ENCODE results near the gene MEIS1. TPM values are rescaled to one million over a fixed set of nuclear protein-coding genes. Genes with fewer than 3 reads are reported as not detected.

The MEIS1 gene
- total RNA-seq, 1 experiment from 2014 or later = 4.4 TPM

DNA sequence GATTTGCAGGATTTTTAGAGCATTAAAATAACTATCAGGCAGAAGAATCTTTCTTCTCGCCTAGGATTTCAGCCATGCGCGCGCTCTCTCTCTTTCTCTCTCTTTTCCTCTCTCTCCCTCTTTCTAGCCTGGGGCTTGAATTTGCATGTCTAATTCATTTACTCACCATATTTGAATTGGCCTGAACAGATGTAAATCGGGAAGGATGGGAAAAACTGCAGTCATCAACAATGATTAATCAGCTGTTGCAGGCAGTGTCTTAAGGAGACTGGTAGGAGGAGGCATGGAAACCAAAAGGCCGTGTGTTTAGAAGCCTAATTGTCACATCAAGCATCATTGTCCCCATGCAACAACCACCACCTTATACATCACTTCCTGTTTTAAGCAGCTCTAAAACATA, 137.0 kb downstream of the MEIS1 start:
- Mint-ChIP-seq H3K36me3 (ENCODE audit: insufficient read depth, unreplicated experiment) (peaks cover 30% of the 10 kb centered on the region), H3K9me3 (ENCODE audit: unreplicated experiment) (no peaks in the 10 kb centered on the region), H3K27ac (ENCODE audit: low read depth, unreplicated experiment) (no peak overlapping the region), H3K4me3 (ENCODE audit: unreplicated experiment) (no peak overlapping the region), H3K27me3 (ENCODE audit: insufficient read depth, unreplicated experiment) (no peaks in the 10 kb centered on the region), H3K4me1 (ENCODE audit: insufficient read depth, unreplicated experiment) (peaks cover 6% of the 10 kb centered on the region)
- TF ChIP-seq, protein P1, sequence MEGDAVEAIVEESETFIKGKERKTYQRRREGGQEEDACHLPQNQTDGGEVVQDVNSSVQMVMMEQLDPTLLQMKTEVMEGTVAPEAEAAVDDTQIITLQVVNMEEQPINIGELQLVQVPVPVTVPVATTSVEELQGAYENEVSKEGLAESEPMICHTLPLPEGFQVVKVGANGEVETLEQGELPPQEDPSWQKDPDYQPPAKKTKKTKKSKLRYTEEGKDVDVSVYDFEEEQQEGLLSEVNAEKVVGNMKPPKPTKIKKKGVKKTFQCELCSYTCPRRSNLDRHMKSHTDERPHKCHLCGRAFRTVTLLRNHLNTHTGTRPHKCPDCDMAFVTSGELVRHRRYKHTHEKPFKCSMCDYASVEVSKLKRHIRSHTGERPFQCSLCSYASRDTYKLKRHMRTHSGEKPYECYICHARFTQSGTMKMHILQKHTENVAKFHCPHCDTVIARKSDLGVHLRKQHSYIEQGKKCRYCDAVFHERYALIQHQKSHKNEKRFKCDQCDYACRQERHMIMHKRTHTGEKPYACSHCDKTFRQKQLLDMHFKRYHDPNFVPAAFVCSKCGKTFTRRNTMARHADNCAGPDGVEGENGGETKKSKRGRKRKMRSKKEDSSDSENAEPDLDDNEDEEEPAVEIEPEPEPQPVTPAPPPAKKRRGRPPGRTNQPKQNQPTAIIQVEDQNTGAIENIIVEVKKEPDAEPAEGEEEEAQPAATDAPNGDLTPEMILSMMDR (IDR thresholded peaks at IDR 0.05; ENCODE audit: unreplicated experiment) = no peak
- ChIA-PET POLR2A (interaction anchor here (0.6 to 5.5 kb wide), 3 partner anchors 136 to 1158 kb away, joined by 3 to 47 read pairs (median 3); partner anchors contain the start of gene MEIS1), CTCF (interaction anchor here (0.7 kb wide), 1 partner anchor 143 kb away, joined by 3 read pairs; no protein-coding TSS in a partner anchor)
- no peak for DNase-seq (ENCODE audit: unreplicated experiment)
- intact Hi-C loops (cut with micrococcal nuclease) = loop anchor here (10.0 kb wide), 1 partner anchor 1307 kb away; no protein-coding TSS in a partner anchor
- no TSS peak for BruUV-seq (replicated peaks)

DNA sequence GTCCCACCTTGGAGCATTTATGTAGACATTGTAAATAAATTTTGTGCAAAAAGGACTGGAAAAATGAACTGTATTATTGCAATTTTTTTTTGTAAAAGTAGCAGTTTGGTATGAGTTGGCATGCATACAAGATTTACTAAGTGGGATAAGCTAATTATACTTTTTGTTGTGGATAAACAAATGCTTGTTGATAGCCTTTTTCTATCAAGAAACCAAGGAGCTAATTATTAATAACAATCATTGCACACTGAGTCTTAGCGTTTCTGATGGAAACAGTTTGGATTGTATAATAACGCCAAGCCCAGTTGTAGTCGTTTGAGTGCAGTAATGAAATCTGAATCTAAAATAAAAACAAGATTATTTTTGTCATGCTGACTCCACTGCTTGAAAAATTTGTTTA, 137.5 kb downstream of the MEIS1 start:
- TF ChIP-seq, protein P1 (IDR thresholded peaks at IDR 0.05; ENCODE audit: unreplicated experiment) = no peak
- Mint-ChIP-seq H3K27ac (ENCODE audit: low read depth, unreplicated experiment) (no peak overlapping the region), H3K36me3 (ENCODE audit: insufficient read depth, unreplicated experiment) (peaks cover 30% of the 10 kb centered on the region), H3K9me3 (ENCODE audit: unreplicated experiment) (no peaks in the 10 kb centered on the region), H3K27me3 (ENCODE audit: insufficient read depth, unreplicated experiment) (peaks cover 3% of the 10 kb centered on the region), H3K4me3 (ENCODE audit: unreplicated experiment) (no peak overlapping the region), H3K4me1 (ENCODE audit: insufficient read depth, unreplicated experiment) (peaks cover 11% of the 10 kb centered on the region)
- BruUV-seq (replicated peaks) = no TSS peak
- DNase-seq (ENCODE audit: unreplicated experiment) = no peak
- ChIA-PET POLR2A (interaction anchor here (0.6 to 5.5 kb wide), 2 partner anchors 137 to 1159 kb away, joined by 3 to 47 read pairs; partner anchors contain the start of gene MEIS1), CTCF (interaction anchor here (0.7 kb wide), 1 partner anchor 932 kb away, joined by 5 read pairs; no protein-coding TSS in a partner anchor)
- intact Hi-C loops (cut with micrococcal nuclease) = loop anchor here (10.0 kb wide), 1 partner anchor 1308 kb away; no protein-coding TSS in a partner anchor

DNA sequence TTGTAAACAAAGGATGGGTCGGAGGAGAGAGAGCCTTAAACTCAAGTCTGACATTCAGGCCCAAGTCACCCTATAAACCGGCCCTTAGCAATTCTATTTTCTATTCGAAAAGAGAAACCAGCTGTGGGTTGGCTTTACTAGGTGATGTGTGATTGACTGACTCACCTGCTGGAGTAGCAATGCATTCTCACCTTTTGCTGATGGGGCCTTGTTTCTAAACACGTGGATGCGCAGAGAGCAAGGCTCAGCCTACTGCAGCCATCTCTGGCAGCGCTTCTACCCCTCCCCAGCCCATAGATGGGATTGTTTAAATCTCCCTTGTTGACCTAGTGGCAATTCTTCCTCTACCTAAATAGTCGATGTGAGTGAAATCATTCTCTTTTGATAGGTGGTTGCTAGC, 138.5 kb downstream of the MEIS1 start:
- TF ChIP-seq, protein P1 (IDR thresholded peaks at IDR 0.05; ENCODE audit: unreplicated experiment) = no peak
- ChIA-PET POLR2A (interaction anchor here (0.5 to 5.5 kb wide), 3 partner anchors 76 to 937 kb away, joined by 3 to 47 read pairs (median 4); partner anchors contain the start of gene MEIS1), CTCF (interaction anchor here (0.5 kb wide), 1 partner anchor 289 kb away, joined by 3 read pairs; no protein-coding TSS in a partner anchor)
- H3K36me3 Mint-ChIP-seq (ENCODE audit: insufficient read depth, unreplicated experiment) = peaks cover 26% of the 10 kb centered on the region
- H3K4me1 Mint-ChIP-seq (ENCODE audit: insufficient read depth, unreplicated experiment) = peaks cover 11% of the 10 kb centered on the region
- BruUV-seq (replicated peaks) = no TSS peak
- H3K4me3 Mint-ChIP-seq (ENCODE audit: unreplicated experiment) = no peak overlapping the region
- H3K27me3 Mint-ChIP-seq (ENCODE audit: insufficient read depth, unreplicated experiment) = peaks cover 13% of the 10 kb centered on the region
- intact Hi-C loops (cut with micrococcal nuclease) = loop anchor here (10.0 kb wide), 1 partner anchor 1309 kb away; no protein-coding TSS in a partner anchor
- H3K9me3 Mint-ChIP-seq (ENCODE audit: unreplicated experiment) = no peaks in the 10 kb centered on the region
- no peak overlapping the region for H3K27ac Mint-ChIP-seq (ENCODE audit: low read depth, unreplicated experiment)
- DNase-seq (ENCODE audit: unreplicated experiment) = no peak

DNA sequence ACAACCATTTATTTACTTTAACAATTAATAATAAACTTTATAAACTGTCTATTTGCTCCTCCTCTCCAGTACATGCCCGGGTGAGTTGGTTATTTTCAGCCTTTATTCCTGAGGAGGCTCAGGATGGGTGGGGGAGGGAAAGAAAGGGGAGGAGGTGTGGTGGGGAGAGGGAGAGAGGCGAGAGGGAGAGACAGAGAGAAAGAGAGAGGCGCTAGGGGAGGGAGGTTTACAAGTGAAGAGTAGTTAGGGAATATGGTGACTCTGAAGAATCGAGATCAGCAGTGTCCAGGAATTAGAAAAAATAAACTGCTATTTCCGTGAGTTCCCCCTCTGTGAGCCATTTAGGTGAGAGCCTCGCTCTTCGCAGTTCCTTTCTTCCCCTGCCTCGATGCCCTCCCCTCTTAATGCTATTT, 138.9 kb downstream of the MEIS1 start:
- Mint-ChIP-seq H3K9me3 (ENCODE audit: unreplicated experiment) (no peaks in the 10 kb centered on the region), H3K27me3 (ENCODE audit: insufficient read depth, unreplicated experiment) (peaks cover 17% of the 10 kb centered on the region), H3K27ac (ENCODE audit: low read depth, unreplicated experiment) (no peak overlapping the region), H3K4me1 (ENCODE audit: insufficient read depth, unreplicated experiment) (peaks cover 11% of the 10 kb centered on the region), H3K36me3 (ENCODE audit: insufficient read depth, unreplicated experiment) (peaks cover 22% of the 10 kb centered on the region), H3K4me3 (ENCODE audit: unreplicated experiment) (no peak overlapping the region)
- TF ChIP-seq, protein P1 (IDR thresholded peaks at IDR 0.05; ENCODE audit: unreplicated experiment) = no peak
- no peak for DNase-seq (ENCODE audit: unreplicated experiment)
- BruUV-seq (replicated peaks) = no TSS peak
- CTCF ChIA-PET = interaction anchor here (0.5 to 0.6 kb wide), 2 partner anchors 289 to 655 kb away, joined by 3 to 4 read pairs; no protein-coding TSS in a partner anchor
- intact Hi-C loops (cut with micrococcal nuclease) = loop anchor here (2.0 to 10.0 kb wide), 3 partner anchors 851 to 1309 kb away; no protein-coding TSS in a partner anchor
- POLR2A ChIA-PET = interaction anchor here (1.8 to 5.5 kb wide), 2 partner anchors 139 to 1076 kb away, joined by 5 to 47 read pairs; partner anchors contain the start of gene MEIS1
